HEK293T (cell line): Measurements from ENCODE around the gene CLHC1.
"Not testable (repeated sequence)": the region's sequence is repeated elsewhere in the genome, so short reads cannot be mapped to it uniquely, and the experiment has no call there.

Experiments used
- CTCF ChIA-PET: fragments of 350-600 bp; formaldehyde crosslinking; extraction: SDS; loops from one replicate; lab custom pipeline; 2021; ENCODE audit warnings: antibody characterized with exemption, inconsistent platforms; lab: Yijun Ruan, JAX
- POLR2A ChIA-PET: fragments of 350-600 bp; formaldehyde crosslinking; extraction: SDS; loops from one replicate; lab custom pipeline; 2020; ENCODE audit warnings: antibody characterized with exemption, inconsistent platforms; lab: Yijun Ruan, JAX
- DNase-seq: peaks from one replicate; pipeline ENCODE4 v3.0.0; 2012; ENCODE audit warnings: mixed read lengths; ENCODE audit errors: extremely low spot score
- ARNT ChIP-seq: fragments of 450-650 bp; IDR thresholded peaks from 2 replicates; pipeline ENCODE4 v1.6.1; 2017; ENCODE audit warnings: mild to moderate bottlenecking
- BHLHE40 ChIP-seq: fragments of 450-650 bp; IDR thresholded peaks from 2 replicates; pipeline ENCODE4 v1.6.1; 2016; ENCODE audit warnings: mild to moderate bottlenecking, moderate library complexity, borderline replicate concordance
- CTBP1 ChIP-seq: fragments of 450-650 bp; IDR thresholded peaks from 2 replicates; pipeline ENCODE4 v1.6.1; 2016; ENCODE audit warnings: borderline replicate concordance
- ELF4 ChIP-seq: fragments of 450-650 bp; IDR thresholded peaks from 2 replicates; pipeline ENCODE4 v1.6.1; 2017; ENCODE audit warnings: antibody characterized with exemption
- FOXA1 ChIP-seq: fragments of 450-650 bp; IDR thresholded peaks from 2 replicates; pipeline ENCODE4 v1.6.1; 2016; ENCODE audit warnings: mild to moderate bottlenecking
- FOXK2 ChIP-seq: fragments of 450-650 bp; IDR thresholded peaks from 2 replicates; pipeline ENCODE4 v1.6.1; 2016; ENCODE audit warnings: mild to moderate bottlenecking
- FOXM1 ChIP-seq: fragments of 450-650 bp; IDR thresholded peaks from 2 replicates; pipeline ENCODE4 v1.6.1; 2017; ENCODE audit warnings: mild to moderate bottlenecking, borderline replicate concordance
- HDGF ChIP-seq: fragments of 450-650 bp; IDR thresholded peaks from 2 replicates; pipeline ENCODE4 v1.6.1; 2017; ENCODE audit warnings: antibody characterized with exemption, borderline replicate concordance
- L3MBTL2 ChIP-seq: fragments of 450-650 bp; conservative IDR thresholded peaks from 2 replicates; pipeline ENCODE4 v1.6.1; 2016; ENCODE audit warnings: mild to moderate bottlenecking
- LEF1 ChIP-seq: fragments of 450-650 bp; IDR thresholded peaks from 2 replicates; pipeline ENCODE4 v1.6.1; 2017; ENCODE audit warnings: mild to moderate bottlenecking, borderline replicate concordance
- NFRKB ChIP-seq: fragments of 450-650 bp; IDR thresholded peaks from 2 replicates; pipeline ENCODE4 v1.6.1; 2016; ENCODE audit warnings: mild to moderate bottlenecking, moderate library complexity
- PKNOX1 ChIP-seq: fragments of 450-650 bp; IDR thresholded peaks from 2 replicates; pipeline ENCODE4 v1.6.1; 2016
- SP1 ChIP-seq: fragments of 450-650 bp; IDR thresholded peaks from 2 replicates; pipeline ENCODE4 v1.6.1; 2017
- SUZ12 ChIP-seq: fragments of 450-650 bp; IDR thresholded peaks from 2 replicates; pipeline ENCODE4 v1.6.1; 2016; ENCODE audit warnings: mild to moderate bottlenecking
- TARDBP ChIP-seq: fragments of 450-650 bp; IDR thresholded peaks from 2 replicates; pipeline ENCODE4 v1.6.1; 2016
- ZNF384 ChIP-seq: fragments of 450-650 bp; IDR thresholded peaks from 2 replicates; pipeline ENCODE4 v1.6.1; 2016

CLHC1 gene

GRCh38 chr2:55268907-55269644 is 37.0 kb upstream of the CLHC1 start, which contains the start of gene MTIF2:
Gene MTIF2, minus strand, starts transcription at chr2:55269231. Its CDS starts 5,373 bp downstream, at chr2:55263858.
- CTCF ChIA-PET: no interaction called here
- POLR2A ChIA-PET: interaction anchor here (0.8 to 1.6 kb wide), 6 partner anchors 11 to 349 kb away, joined by 3 to 9 read pairs (median 4); partner anchors contain the start of genes CLHC1, PPP4R3B and RPS27A
- peak; percentile 90 for DNase-seq
- TF ChIP-seq TARDBP (no peak), PKNOX1 (peak; percentile 73), BHLHE40 (no peak), HDGF (no peak), FOXK2 (no peak), L3MBTL2 (peak; percentile 56; the same call in 1 of the 2 replicates), NFRKB (no peak), SP1 (no peak), LEF1 (no peak; the same call in 1 of the 2 replicates), ZNF384 (no peak; the same call in 1 of the 2 replicates), ELF4 (peak; percentile 73), CTBP1 (peak; percentile 43), FOXA1 (no peak), ARNT (no peak)

GRCh38 chr2:55268288-55268906 is 36.3 kb upstream of the CLHC1 start:
- POLR2A ChIA-PET: interaction anchor here (0.8 to 1.0 kb wide), 2 partner anchors 11 to 172 kb away, joined by 3 read pairs; no protein-coding TSS in a partner anchor
- DNase-seq: peak; percentile 8
- CTCF ChIA-PET: no interaction called here
- TF ChIP-seq FOXA1 (no peak), L3MBTL2 (no peak), CTBP1 (no peak), FOXM1 (no peak), LEF1 (no peak), NFRKB (no peak)

- DNase-seq, CTCF ChIA-PET, POLR2A ChIA-PET: not testable (repeated sequence)
These were observed 27.5 kb upstream of the CLHC1 start for GRCh38 chr2:55259586-55259985.

- TF ChIP-seq ZNF384 (no peak), FOXK2 (no peak), ELF4 (no peak), CTBP1 (no peak), PKNOX1 (no peak), FOXM1 (no peak), SUZ12 (no peak), HDGF (no peak)
- ChIA-PET POLR2A (no interaction called here), CTCF (no interaction called here)
- DNase-seq: no peak
These were observed 20.7 kb upstream of the CLHC1 start for GRCh38 chr2:55252832-55253231.

GRCh38 chr2:55247025-55247424 is 14.9 kb upstream of the CLHC1 start:
- TF ChIP-seq CTBP1 (no peak), SUZ12 (no peak), FOXA1 (no peak), PKNOX1 (no peak), ELF4 (no peak), BHLHE40 (no peak), HDGF (no peak), LEF1 (no peak), SP1 (no peak), L3MBTL2 (no peak), TARDBP (no peak), FOXM1 (no peak), FOXK2 (no peak), NFRKB (no peak), ARNT (no peak), ZNF384 (no peak)
- POLR2A ChIA-PET: interaction anchor here (0.7 kb wide), 1 partner anchor 315 kb away, joined by 3 read pairs; no protein-coding TSS in a partner anchor
- CTCF ChIA-PET: no interaction called here
- DNase-seq: no peak

- CTCF ChIA-PET: no interaction called here
- POLR2A ChIA-PET: no interaction called here
These were observed 13.3 kb upstream of the CLHC1 start for GRCh38 chr2:55245411-55245810.

More at GRCh38 chr2:55245411-55245810, 13.3 kb upstream of the CLHC1 start:
- DNase-seq: no peak
- TF ChIP-seq PKNOX1 (no peak), FOXM1 (no peak), LEF1 (no peak), SUZ12 (no peak), ZNF384 (no peak), HDGF (no peak), NFRKB (no peak), ARNT (no peak), BHLHE40 (no peak), FOXA1 (no peak), ELF4 (no peak), SP1 (no peak), TARDBP (no peak), L3MBTL2 (no peak), CTBP1 (no peak), FOXK2 (no peak)
